Esophagus muscularis mucosa (tissue), 4 donors: Measurements from ENCODE around the gene AP3D1. TPM values are rescaled to one million over a fixed set of nuclear protein-coding genes. Genes with fewer than 3 reads are reported as not detected.

Experiments used
- DNase-seq: peaks from one replicate; pipeline ENCODE4 v3.0.0-alpha.2; 2017; ENCODE audit errors: extremely low spot score
- H3K27ac ChIP-seq, 4 donors: fragments of 200-600 bp; sonication (generic); replicated peaks in 1 of 4; 1 replicate in 3 of 4; 2 replicates in 1 of 4; pipeline ENCODE4 v1.5.1; 2016 to 2019; ENCODE audit warnings: mild to moderate bottlenecking in 1 of 4
- H3K27me3 ChIP-seq, 4 donors: fragments of 200-600 bp; sonication (generic); one replicate each; pipeline versions ENCODE4 v1.5.1 to v1.6.0; 2016 to 2019
- H3K36me3 ChIP-seq, 4 donors: fragments of 200-600 bp; sonication (generic); one replicate each; pipeline ENCODE4 v1.5.1; 2016 to 2019
- H3K4me1 ChIP-seq, 4 donors: fragments of 200-600 bp; sonication (generic); one replicate each; pipeline ENCODE4 v1.5.1; 2016 to 2019
- H3K4me3 ChIP-seq, 4 donors: fragments of 200-600 bp; sonication (generic); 1 replicate in 2 of 4; 2 replicates in 2 of 4; pipeline ENCODE4 v1.5.1; 2016 to 2019; ENCODE audit warnings: mild to moderate bottlenecking in 4 of 4, moderate library complexity in 1 of 4
- H3K9me3 ChIP-seq, 4 donors: fragments of 200-600 bp; sonication (generic); 1 replicate in 3 of 4; 2 replicates in 1 of 4; pipeline ENCODE4 v1.5.1; 2016 to 2019
- CTCF ChIP-seq, 3 experiments: fragments of 200-600 bp in 2 of 3; fragments of 450-650 bp in 1 of 3; sonication (generic) in 2 of 3; IDR thresholded peaks; one replicate each; pipeline ENCODE4 v1.5.1; 2017 to 2019; ENCODE audit warnings: antibody characterized with exemption in 3 of 3, mild to moderate bottlenecking in 2 of 3, moderate library complexity in 1 of 3
- EP300 ChIP-seq: sonication (generic); formaldehyde crosslinking; IDR thresholded peaks from one replicate; pipeline ENCODE4 v1.6.1; 2017; ENCODE audit warnings: antibody characterized with exemption
- POLR2A ChIP-seq: fragments of 450-650 bp; IDR thresholded peaks from one replicate; pipeline ENCODE4 v1.6.1; 2017; ENCODE audit warnings: antibody characterized with exemption, moderate library complexity, mild to moderate bottlenecking, low read depth
- POLR2AphosphoS5 ChIP-seq, 2 donors: sonication (generic); formaldehyde crosslinking; IDR thresholded peaks; one replicate each; pipeline ENCODE4 v1.6.1; 2017; ENCODE audit warnings: antibody characterized with exemption in 2 of 2
- WGBS: methylation state at CpG from one replicate; pipeline ENCODE4 v1.1.5; 2018; 5-methylcytosine and 5-hydroxymethylcytosine counted together
- intact Hi-C: fragments of 100-400 bp; cut with DNase I; formaldehyde crosslinking; loops from one replicate; pipeline ENCODE4 v1.15.1; 2023
- total RNA-seq, 4 donors: library from RNA; depleted of rRNA; stranded (reverse); fragments of >200 nt; gene quantifications; one replicate each; pipeline versions ENCODE4 v1.1.0 to v1.2.1, GENCODE V29; 2016

Gene AP3D1
- total RNA-seq, 4 donors from 2014 or later = 76.0 to 156 (median 93.7) TPM

GRCh38 chr19:2139385-2140137 is 11.8 kb downstream of the AP3D1 start:
- Histone ChIP-seq H3K27ac (no peak overlapping the region), H3K4me3 (no peak overlapping the region), H3K4me1 (peaks cover 0 to 18% (median 10%) of the 10 kb centered on the region in 4 donors), H3K36me3 (peaks cover 20 to 62% (median 46%) of the 10 kb centered on the region in 4 donors), H3K9me3 (no peaks in the 10 kb centered on the region), H3K27me3 (no peaks in the 10 kb centered on the region)
- 74% methylated on average over 7 of the region's 22 CpGs for WGBS
- no peak for TF ChIP-seq POLR2AphosphoS5 (IDR thresholded peaks at IDR 0.05)
- no peak for TF ChIP-seq POLR2A
- no peak for TF ChIP-seq EP300
- no peak for TF ChIP-seq CTCF (IDR thresholded peaks at IDR 0.05)
- no peak for DNase-seq
- intact Hi-C loops = no loop called here

- Histone ChIP-seq H3K4me1 (peaks cover 0 to 13% (median 8%) of the 10 kb centered on the region in 4 donors), H3K36me3 (peaks cover 30 to 74% (median 54%) of the 10 kb centered on the region in 4 donors), H3K27me3 (no peaks in the 10 kb centered on the region), H3K27ac (no peak overlapping the region), H3K4me3 (no peak overlapping the region), H3K9me3 (no peaks in the 10 kb centered on the region)
- intact Hi-C loops = no loop called here
- TF ChIP-seq POLR2A (no peak), CTCF (IDR thresholded peaks at IDR 0.05) (no peak), EP300 (no peak), POLR2AphosphoS5 (IDR thresholded peaks at IDR 0.05) (no peak)
- DNase-seq = no peak
- 86% methylated on average over 10 of the region's 23 CpGs for WGBS
Observed at GRCh38 chr19:2138061-2138728, 13.2 kb downstream of the AP3D1 start.

- WGBS = 91% methylated on average over 22 of the region's 23 CpGs
- H3K27ac ChIP-seq = no peak overlapping the region
- H3K4me3 ChIP-seq = no peak overlapping the region
- TF ChIP-seq CTCF (IDR thresholded peaks at IDR 0.05) (no peak), POLR2AphosphoS5 (IDR thresholded peaks at IDR 0.05) (no peak), POLR2A (no peak), EP300 (no peak)
- H3K4me1 ChIP-seq = peaks cover 0 to 13% (median 10%) of the 10 kb centered on the region in 4 donors
- DNase-seq = no peak
- peaks cover 44 to 88% (median 64%) of the 10 kb centered on the region in 4 donors for H3K36me3 ChIP-seq
- H3K9me3 ChIP-seq = no peaks in the 10 kb centered on the region
- H3K27me3 ChIP-seq = no peaks in the 10 kb centered on the region
- intact Hi-C loops = no loop called here
Observed at GRCh38 chr19:2136796-2137195, 14.6 kb downstream of the AP3D1 start.

DNA sequence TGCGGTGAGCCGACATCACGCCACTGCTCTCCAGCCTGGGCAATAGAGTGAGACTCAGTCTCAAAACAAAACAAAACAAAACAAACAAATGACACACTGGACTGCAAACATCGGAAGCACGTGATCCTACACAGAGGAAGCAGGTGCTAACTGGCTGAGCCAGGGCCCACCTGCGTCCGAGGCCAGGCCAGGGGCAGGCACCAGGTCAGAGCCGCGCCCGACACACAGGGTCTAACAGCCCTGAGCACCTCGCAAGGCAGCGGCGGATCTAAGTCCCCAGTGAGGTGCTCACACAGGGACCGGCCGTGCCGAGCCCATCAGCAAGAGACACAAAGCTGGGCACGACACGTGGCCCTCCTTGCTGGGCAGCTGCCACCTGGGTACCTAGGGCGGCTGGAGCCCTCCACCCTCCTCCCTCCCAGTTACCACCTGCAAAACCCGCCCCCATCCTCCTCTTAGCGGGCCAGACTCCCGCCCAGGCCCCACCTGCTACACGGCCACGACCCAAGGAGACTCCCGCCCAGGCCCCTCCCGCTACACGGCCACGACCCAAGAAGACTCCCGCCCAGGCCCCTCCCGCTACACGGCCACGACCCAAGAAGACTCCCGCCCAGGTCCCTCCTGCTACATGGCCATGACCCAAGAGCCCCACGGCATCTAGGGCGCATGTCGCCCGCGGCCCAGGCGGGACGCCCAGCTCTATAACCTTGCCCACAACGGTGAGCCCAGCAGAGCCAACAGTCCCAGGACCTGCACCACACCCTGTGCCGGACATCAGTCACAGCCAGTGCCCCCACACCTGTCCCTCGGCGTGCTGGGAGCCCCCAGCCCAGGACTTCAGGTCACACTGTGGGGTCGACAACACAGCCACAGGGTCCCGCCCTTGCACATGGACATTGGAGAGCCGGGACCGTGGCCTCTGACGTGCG is 15.6 kb downstream of the AP3D1 start:
- TF ChIP-seq EP300 (no peak), POLR2AphosphoS5 (IDR thresholded peaks at IDR 0.05) (no peak), POLR2A (no peak), CTCF (IDR thresholded peaks at IDR 0.05) (no peak)

More for the DNA sequence above, 15.6 kb downstream of the AP3D1 start:
- no peak for DNase-seq
- Histone ChIP-seq H3K4me1 (peaks cover 0 to 13% (median 10%) of the 10 kb centered on the region in 4 donors), H3K4me3 (no peak overlapping the region), H3K36me3 (peaks cover 45 to 97% (median 73%) of the 10 kb centered on the region in 4 donors), H3K27me3 (no peaks in the 10 kb centered on the region), H3K9me3 (no peaks in the 10 kb centered on the region), H3K27ac (no peak overlapping the region)
- WGBS = 91% methylated on average over 21 of the region's 50 CpGs
- intact Hi-C loops = no loop called here
